PC-3 (cell line): Measurements from ENCODE around the gene DPEP2.

Experiments used
- EZH2 ChIP-seq: fragments of 300-600 bp; sonication (generic); IDR thresholded peaks from one replicate; pipeline ENCODE4 v1.6.1; 2017; ENCODE audit warnings: antibody characterized with exemption, mild to moderate bottlenecking, low read length; ENCODE audit not compliant: unreplicated experiment
- EZH2phosphoT487 ChIP-seq: fragments of 300-600 bp; sonication (generic); IDR thresholded peaks from 2 replicates; pipeline ENCODE4 v1.6.1; 2018; ENCODE audit warnings: mild to moderate bottlenecking, antibody characterized with exemption, low read length, borderline replicate concordance
- TF ChIP-seq, protein P1 (sequence below): fragments of 300-600 bp; sonication (generic); conservative IDR thresholded peaks from 2 replicates; pipeline ENCODE4 v1.5.1; 2017; ENCODE audit warnings: antibody characterized with exemption, low read depth, mild to moderate bottlenecking, low read length

DNA sequence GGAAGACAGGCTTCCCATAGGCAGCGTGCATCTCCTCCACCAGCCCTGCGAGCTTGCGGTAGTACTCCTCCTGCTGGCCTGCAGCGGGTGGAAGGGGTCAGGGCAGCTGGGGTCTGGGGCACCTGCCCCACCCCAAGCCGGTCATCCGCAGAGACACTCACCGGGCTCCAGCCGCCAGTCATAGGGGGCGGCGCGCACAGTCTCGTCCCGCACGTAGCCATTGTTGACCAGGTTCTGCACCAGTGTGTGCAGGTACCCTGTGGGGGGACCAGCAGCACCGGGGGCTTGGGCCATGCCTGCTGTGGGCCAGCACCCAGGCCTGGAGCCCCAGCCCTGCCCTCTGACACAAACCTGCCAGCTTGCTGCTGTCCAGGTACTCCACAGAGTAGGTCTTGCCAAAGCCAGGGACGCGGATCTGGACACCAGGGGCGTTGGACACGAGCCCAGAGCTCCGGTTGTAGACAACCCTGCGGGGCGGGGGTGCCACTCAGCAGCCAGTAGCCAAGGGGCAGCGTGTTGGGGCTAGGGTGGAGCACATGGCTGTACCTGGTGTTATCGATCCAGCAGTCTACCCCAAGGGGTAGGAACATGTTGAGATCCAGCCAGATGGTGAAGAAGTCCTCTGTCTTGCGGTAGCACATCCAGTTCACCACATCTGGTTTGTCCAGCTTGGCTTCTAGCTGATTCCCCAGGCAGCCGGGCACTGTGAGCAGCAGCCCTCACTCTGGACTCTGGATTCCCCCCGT, 56.6 kb downstream of the DPEP2 start:
- TF ChIP-seq, protein P1, sequence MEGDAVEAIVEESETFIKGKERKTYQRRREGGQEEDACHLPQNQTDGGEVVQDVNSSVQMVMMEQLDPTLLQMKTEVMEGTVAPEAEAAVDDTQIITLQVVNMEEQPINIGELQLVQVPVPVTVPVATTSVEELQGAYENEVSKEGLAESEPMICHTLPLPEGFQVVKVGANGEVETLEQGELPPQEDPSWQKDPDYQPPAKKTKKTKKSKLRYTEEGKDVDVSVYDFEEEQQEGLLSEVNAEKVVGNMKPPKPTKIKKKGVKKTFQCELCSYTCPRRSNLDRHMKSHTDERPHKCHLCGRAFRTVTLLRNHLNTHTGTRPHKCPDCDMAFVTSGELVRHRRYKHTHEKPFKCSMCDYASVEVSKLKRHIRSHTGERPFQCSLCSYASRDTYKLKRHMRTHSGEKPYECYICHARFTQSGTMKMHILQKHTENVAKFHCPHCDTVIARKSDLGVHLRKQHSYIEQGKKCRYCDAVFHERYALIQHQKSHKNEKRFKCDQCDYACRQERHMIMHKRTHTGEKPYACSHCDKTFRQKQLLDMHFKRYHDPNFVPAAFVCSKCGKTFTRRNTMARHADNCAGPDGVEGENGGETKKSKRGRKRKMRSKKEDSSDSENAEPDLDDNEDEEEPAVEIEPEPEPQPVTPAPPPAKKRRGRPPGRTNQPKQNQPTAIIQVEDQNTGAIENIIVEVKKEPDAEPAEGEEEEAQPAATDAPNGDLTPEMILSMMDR = no peak
- no peak for TF ChIP-seq EZH2
- no peak for TF ChIP-seq EZH2phosphoT487
